ENCODE data around the gene RABL3.

GRCh38 chr3:120670576-120670975, 71.7 kb downstream of the RABL3 start:
- TF ChIP-seq ARNTL (CRISPR knock-in tag; IDR thresholded peaks at IDR 0.05; ENCODE audit: borderline replicate concordance, low read depth) = no peak
- TF ChIP-seq ZNF8 (CRISPR knock-in tag; IDR thresholded peaks at IDR 0.05) = no peak
- TF ChIP-seq SNAI2 (CRISPR knock-in tag; IDR thresholded peaks at IDR 0.05) = no peak
- no peak for TF ChIP-seq RARB (CRISPR knock-in tag; IDR thresholded peaks at IDR 0.05)
- no peak for TF ChIP-seq PATZ1 (CRISPR knock-in tag; IDR thresholded peaks at IDR 0.05; ENCODE audit: borderline replicate concordance)
- no peak for TF ChIP-seq ZFP3 (CRISPR knock-in tag; IDR thresholded peaks at IDR 0.05)
- TF ChIP-seq ZC3H10 (CRISPR knock-in tag; IDR thresholded peaks at IDR 0.05) = no peak
- no peak for TF ChIP-seq TSHZ2 (CRISPR knock-in tag; IDR thresholded peaks at IDR 0.05)
- no peak for TF ChIP-seq PPARA (CRISPR knock-in tag; IDR thresholded peaks at IDR 0.05; ENCODE audit: borderline replicate concordance)
- no peak for TF ChIP-seq ZNF565 (CRISPR knock-in tag; conservative IDR thresholded peaks at IDR 0.05; ENCODE audit: low read depth)
- TF ChIP-seq GLIS3 (CRISPR knock-in tag; IDR thresholded peaks at IDR 0.05) = no peak
- TF ChIP-seq CREB5 (CRISPR knock-in tag; IDR thresholded peaks at IDR 0.05; ENCODE audit: low read depth) = no peak
- no peak for TF ChIP-seq CSRNP3 (CRISPR knock-in tag; IDR thresholded peaks at IDR 0.05)
- no peak for TF ChIP-seq ESRRG (CRISPR knock-in tag; IDR thresholded peaks at IDR 0.05)

All from SK-N-SH treated with all-trans-retinoic acid at 6 μM for 48 hours (cell line).